Fibroblast of lung (primary cell): ENCODE data around the gene BGLAP. TPM values are rescaled to one million over a fixed set of nuclear protein-coding genes. Genes with fewer than 3 reads are reported as not detected.

ENCODE experiments used
- DNase-seq, 2 donors: peaks; one replicate each; pipeline versions ENCODE4 v3.0.0 to v3.0.0-alpha.2; 2010; ENCODE audit warnings: low read depth in 2 of 2
- H2AFZ ChIP-seq: 2 replicates; pipeline ENCODE4 v1.5.1; 2012; ENCODE audit warnings: low read length, control low read depth, inconsistent platforms
- H3K27ac ChIP-seq: 2 replicates; pipeline ENCODE4 v1.5.1; 2011; ENCODE audit warnings: low read length, control low read depth; ENCODE audit not compliant: insufficient read depth
- H3K27me3 ChIP-seq: 2 replicates; pipeline ENCODE4 v1.5.1; 2011; ENCODE audit warnings: mild to moderate bottlenecking, low read length; ENCODE audit not compliant: control insufficient read depth, insufficient read depth
- H3K36me3 ChIP-seq: 2 replicates; pipeline ENCODE4 v1.5.1; 2011; ENCODE audit warnings: low read length; ENCODE audit not compliant: control insufficient read depth, insufficient read depth
- H3K4me1 ChIP-seq: 2 replicates; pipeline ENCODE4 v1.5.1; 2011; ENCODE audit warnings: low read length; ENCODE audit not compliant: control insufficient read depth, insufficient read depth; ENCODE audit errors: extremely low read depth
- H3K4me2 ChIP-seq: 2 replicates; pipeline ENCODE4 v1.5.1; 2011; ENCODE audit warnings: low read length, control low read depth; ENCODE audit not compliant: insufficient read depth; ENCODE audit errors: extremely low read depth
- H3K4me3 ChIP-seq, 4 experiments: fragments of 200-600 bp in 1 of 4; sonication (generic) in 1 of 4; replicated peaks in 1 of 4; 2 replicates each; pipeline ENCODE4 v1.5.1; 2011 to 2016; ENCODE audit warnings: low read length in 4 of 4, low read depth in 3 of 4, mild to moderate bottlenecking in 3 of 4, control low read depth in 2 of 4, inconsistent platforms in 1 of 4, mixed read lengths in 1 of 4; ENCODE audit not compliant: insufficient read depth in 1 of 4; ENCODE audit errors: control extremely low read depth in 1 of 4
- H3K79me2 ChIP-seq: 2 replicates; pipeline ENCODE4 v1.5.1; 2012; ENCODE audit warnings: mild to moderate bottlenecking, low read length, inconsistent platforms; ENCODE audit not compliant: control insufficient read depth, insufficient read depth
- H3K9ac ChIP-seq: 2 replicates; pipeline ENCODE4 v1.5.1; 2011; ENCODE audit warnings: mild to moderate bottlenecking, low read length, control low read depth; ENCODE audit not compliant: insufficient read depth
- H3K9me3 ChIP-seq: 2 replicates; pipeline ENCODE4 v1.5.1; 2012; ENCODE audit warnings: low read depth, low read length; ENCODE audit not compliant: control insufficient read depth, insufficient read depth
- H4K20me1 ChIP-seq: 2 replicates; pipeline ENCODE4 v1.5.1; 2011; ENCODE audit warnings: low read length; ENCODE audit not compliant: control insufficient read depth, insufficient read depth; ENCODE audit errors: extremely low read depth
- EZH2 ChIP-seq: IDR thresholded peaks from 2 replicates; pipeline ENCODE4 v1.5.1; 2012; ENCODE audit warnings: low read length, control low read depth, mild to moderate bottlenecking; ENCODE audit errors: missing control alignments
- polyA plus RNA-seq, 2 donors: library from polyadenylated mRNA; depleted of rRNA in 1 of 2; stranded (reverse) in 1 of 2; unstranded in 1 of 2; fragments of >200 nt; gene quantifications; 2 replicates each; pipeline ENCODE4 v1.2.1, GENCODE V29; 2011 to 2012; ENCODE audit warnings: missing spikeins in 1 of 2
- total RNA-seq: library from RNA; depleted of rRNA; stranded (reverse); fragments of >200 nt; gene quantifications from 2 replicates; pipeline ENCODE4 v1.2.1, GENCODE V29; 2014
- TF ChIP-seq, protein P1 (sequence below), 2 donors: IDR thresholded peaks in 1 of 2; conservative IDR thresholded peaks in 1 of 2; 1 replicate in 1 of 2; 2 replicates in 1 of 2; pipeline ENCODE4 v1.5.1; 2011 to 2012; ENCODE audit warnings: low read length in 2 of 2, control low read depth in 1 of 2, inconsistent platforms in 1 of 2, low read depth in 1 of 2, mild to moderate bottlenecking in 1 of 2

The BGLAP gene
- total and polyA plus RNA-seq, 2 donors (not counting 1 experiment from before 2014, with no cell fraction given), result 0.34 to 0.50 TPM

DNA sequence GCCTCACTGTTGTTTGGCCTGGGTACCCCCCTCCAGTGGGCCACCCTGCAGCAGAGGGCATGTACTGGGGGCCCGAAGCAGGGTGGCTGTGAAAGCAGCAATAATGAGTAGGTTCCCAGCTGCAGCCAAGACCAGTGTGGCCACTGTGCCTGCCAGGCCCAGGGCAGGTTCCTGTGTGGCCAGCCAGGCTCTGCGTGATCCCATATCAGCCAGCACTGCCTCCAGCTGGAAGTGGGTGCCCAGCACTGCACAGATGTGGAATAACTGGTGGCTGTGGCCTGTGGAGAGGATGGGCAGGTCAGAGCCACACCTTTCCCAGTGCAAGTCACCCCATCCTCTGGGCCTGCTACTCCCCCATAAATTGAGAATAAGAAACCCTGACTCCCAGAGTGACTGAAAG is 2.1 kb downstream of the BGLAP start:
- H3K27ac ChIP-seq, result no peak overlapping the region

DNA sequence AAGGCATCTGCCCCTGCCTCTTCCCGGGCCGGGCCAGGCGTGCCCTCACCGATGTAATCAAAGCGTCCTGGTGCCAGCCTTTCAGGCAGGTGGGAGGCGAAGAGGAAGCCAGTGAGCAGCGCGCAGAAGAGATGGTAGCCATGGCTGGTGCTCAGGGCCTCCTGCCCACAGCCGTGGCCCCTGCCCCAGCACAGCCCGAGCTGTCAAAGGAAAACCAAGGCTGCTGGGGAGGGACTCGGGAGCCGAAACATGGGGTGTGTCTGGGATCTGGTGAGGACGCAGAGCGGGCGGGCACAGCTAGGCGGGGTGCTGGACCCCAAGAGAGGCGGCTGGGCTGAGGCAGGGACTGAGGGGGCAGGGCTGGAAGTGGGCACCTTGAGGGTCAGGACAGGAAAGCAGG is 2.7 kb downstream of the BGLAP start:
- TF ChIP-seq EZH2, result no peak
- TF ChIP-seq, protein P1, sequence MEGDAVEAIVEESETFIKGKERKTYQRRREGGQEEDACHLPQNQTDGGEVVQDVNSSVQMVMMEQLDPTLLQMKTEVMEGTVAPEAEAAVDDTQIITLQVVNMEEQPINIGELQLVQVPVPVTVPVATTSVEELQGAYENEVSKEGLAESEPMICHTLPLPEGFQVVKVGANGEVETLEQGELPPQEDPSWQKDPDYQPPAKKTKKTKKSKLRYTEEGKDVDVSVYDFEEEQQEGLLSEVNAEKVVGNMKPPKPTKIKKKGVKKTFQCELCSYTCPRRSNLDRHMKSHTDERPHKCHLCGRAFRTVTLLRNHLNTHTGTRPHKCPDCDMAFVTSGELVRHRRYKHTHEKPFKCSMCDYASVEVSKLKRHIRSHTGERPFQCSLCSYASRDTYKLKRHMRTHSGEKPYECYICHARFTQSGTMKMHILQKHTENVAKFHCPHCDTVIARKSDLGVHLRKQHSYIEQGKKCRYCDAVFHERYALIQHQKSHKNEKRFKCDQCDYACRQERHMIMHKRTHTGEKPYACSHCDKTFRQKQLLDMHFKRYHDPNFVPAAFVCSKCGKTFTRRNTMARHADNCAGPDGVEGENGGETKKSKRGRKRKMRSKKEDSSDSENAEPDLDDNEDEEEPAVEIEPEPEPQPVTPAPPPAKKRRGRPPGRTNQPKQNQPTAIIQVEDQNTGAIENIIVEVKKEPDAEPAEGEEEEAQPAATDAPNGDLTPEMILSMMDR (conservative IDR thresholded peaks at IDR 0.05 in 1 of 2, IDR thresholded peaks at IDR 0.05 in 1 of 2; ENCODE audit: low read depth in 1 of 2, low read length in 2 of 2), result no peak
- Histone ChIP-seq H4K20me1 (no peaks in the 10 kb centered on the region), H3K79me2 (no peaks in the 10 kb centered on the region), H3K9ac (no peak overlapping the region), H3K27me3 (peaks cover 10% of the 10 kb centered on the region), H3K4me2 (no peak overlapping the region), H2AFZ (no peak overlapping the region), H3K36me3 (peaks cover 3% of the 10 kb centered on the region), H3K4me3 (no peak overlapping the region), H3K27ac (no peak overlapping the region), H3K4me1 (peaks cover 3% of the 10 kb centered on the region), H3K9me3 (no peaks in the 10 kb centered on the region)
- DNase-seq, result no peak

More for the DNA sequence above, 2.1 kb downstream of the BGLAP start:
- Histone ChIP-seq H3K9me3 (no peaks in the 10 kb centered on the region), H3K4me1 (peaks cover 3% of the 10 kb centered on the region), H3K79me2 (no peaks in the 10 kb centered on the region), H3K36me3 (peaks cover 5% of the 10 kb centered on the region), H3K27me3 (peaks cover 10% of the 10 kb centered on the region), H2AFZ (no peak overlapping the region), H3K4me3 (no peak overlapping the region), H3K9ac (no peak overlapping the region), H3K4me2 (no peak overlapping the region), H4K20me1 (no peaks in the 10 kb centered on the region)
- TF ChIP-seq, protein P1 (conservative IDR thresholded peaks at IDR 0.05 in 1 of 2, IDR thresholded peaks at IDR 0.05 in 1 of 2; ENCODE audit: low read depth in 1 of 2, low read length in 2 of 2), result no peak
- no peak for TF ChIP-seq EZH2
- DNase-seq, result no peak

DNA sequence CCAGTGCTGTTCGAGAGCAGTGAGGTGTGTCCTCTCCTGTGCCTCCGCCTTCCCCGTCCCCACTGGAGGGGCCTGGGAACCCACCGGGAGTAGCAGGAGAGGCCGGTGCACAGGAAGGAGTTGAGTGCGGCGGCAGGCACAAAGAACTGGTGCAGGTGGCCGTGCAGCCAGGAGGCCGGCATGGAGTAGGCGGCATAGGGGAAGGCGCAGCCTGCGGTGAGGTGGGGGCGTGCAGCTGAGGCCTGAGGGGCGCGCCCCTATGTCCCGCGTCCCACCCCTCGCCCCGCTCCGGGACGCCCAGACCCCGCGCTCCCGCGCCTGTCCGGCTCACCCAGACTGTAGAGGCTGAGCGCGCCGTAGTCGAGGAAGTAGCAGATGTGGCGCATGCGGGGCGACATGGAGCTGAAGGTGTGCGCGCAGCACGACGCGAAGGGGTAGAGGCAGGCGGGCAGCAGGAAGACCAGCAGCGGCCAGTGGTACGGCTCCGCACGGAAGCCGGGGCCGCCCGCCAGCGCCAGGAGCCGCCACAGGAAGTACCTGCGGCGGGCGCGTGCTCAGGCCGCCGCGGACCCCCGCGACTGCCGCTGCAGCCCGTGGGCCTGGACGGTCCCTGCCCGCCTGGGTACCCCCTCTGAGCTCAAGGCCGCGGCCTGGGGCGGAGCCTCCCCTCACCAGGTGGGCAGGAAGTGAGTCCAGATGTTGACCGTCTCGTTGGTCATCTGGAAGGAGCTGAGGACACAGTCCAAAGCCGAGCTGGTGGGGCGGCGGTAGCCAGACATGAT is 3.7 kb downstream of the BGLAP start:
- H3K9ac ChIP-seq, result no peak overlapping the region
- peak overlapping the region in 1 of 4 experiments; percentile 27 for H3K4me3 ChIP-seq
- H3K36me3 ChIP-seq, result peaks cover 5% of the 10 kb centered on the region
- no peaks in the 10 kb centered on the region for H4K20me1 ChIP-seq
- H3K4me1 ChIP-seq, result peaks cover 3% of the 10 kb centered on the region
- H3K79me2 ChIP-seq, result no peaks in the 10 kb centered on the region
- TF ChIP-seq EZH2, result peak; percentile 72
- TF ChIP-seq, protein P1 (conservative IDR thresholded peaks at IDR 0.05 in 1 of 2, IDR thresholded peaks at IDR 0.05 in 1 of 2; ENCODE audit: low read depth in 1 of 2, low read length in 2 of 2), result no peak
- peak overlapping the region; percentile 62 for H3K4me2 ChIP-seq
- H2AFZ ChIP-seq, result no peak overlapping the region
- no peak overlapping the region for H3K27ac ChIP-seq
- peaks cover 10% of the 10 kb centered on the region for H3K27me3 ChIP-seq
- DNase-seq, result peak in 1 of 2 donors; percentile 36
- no peaks in the 10 kb centered on the region for H3K9me3 ChIP-seq
